Measurements from ENCODE around the gene WDR59.

- TF ChIP-seq CTCF (IDR thresholded peaks at IDR 0.05) (no peak), POLR2AphosphoS5 (IDR thresholded peaks at IDR 0.05) (no peak), POLR2A (IDR thresholded peaks at IDR 0.05) (no peak), EP300 (IDR thresholded peaks at IDR 0.05; ENCODE audit: low read depth) (no peak)
These were observed 35.6 kb downstream of the WDR59 start for GRCh38 chr16:74949309-74949708.

All from transverse colon (tissue), 4 donors.